ENCODE data around the gene COX11.

GRCh38 chr17:54941285-54941684, 27.2 kb downstream of the COX11 start:
- TF ChIP-seq CEBPB (IDR thresholded peaks at IDR 0.05), result no peak
- no peak for TF ChIP-seq CREB1 (IDR thresholded peaks at IDR 0.05; ENCODE audit: low read depth)
- no peak for TF ChIP-seq EP300 (IDR thresholded peaks at IDR 0.05; ENCODE audit: borderline replicate concordance)
- TF ChIP-seq MAX (IDR thresholded peaks at IDR 0.05), result no peak
- TF ChIP-seq NFIC (IDR thresholded peaks at IDR 0.05), result no peak
- TF ChIP-seq TEAD4 (IDR thresholded peaks at IDR 0.05), result no peak
- no peak for TF ChIP-seq YY1 (IDR thresholded peaks at IDR 0.05; ENCODE audit: low read depth)
- no peak for TF ChIP-seq EGR1 (IDR thresholded peaks at IDR 0.05)
- TF ChIP-seq TAF1 (IDR thresholded peaks at IDR 0.05; ENCODE audit: low read depth), result no peak
- TF ChIP-seq REST (IDR thresholded peaks at IDR 0.05; ENCODE audit: low read depth), result no peak
- no peak for TF ChIP-seq RAD21 (IDR thresholded peaks at IDR 0.05; ENCODE audit: low read depth)
- no peak for TF ChIP-seq TCF12 (IDR thresholded peaks at IDR 0.05; ENCODE audit: low read depth)
- no peak for TF ChIP-seq ZBTB7A (IDR thresholded peaks at IDR 0.05; ENCODE audit: low read depth)

Measured in Ishikawa (cell line).